ENCODE results near the gene SF3B3.
"Not testable (repeated sequence)": the region's sequence is repeated elsewhere in the genome, so short reads cannot be mapped to it uniquely, and the experiment has no call there.

Gene SF3B3

GRCh38 chr16:70592106-70592571 is 68.5 kb downstream of the SF3B3 start:
- no peak for FAIRE-seq

- FAIRE-seq, result no peak
These were observed 69.9 kb downstream of the SF3B3 start for GRCh38 chr16:70593544-70593943.

GRCh38 chr16:70594569-70594968 is 71.0 kb downstream of the SF3B3 start:
- no peak for FAIRE-seq

- no peak for FAIRE-seq
These were observed 73.7 kb downstream of the SF3B3 start for GRCh38 chr16:70597135-70597835.

- FAIRE-seq, result no peak
These were observed 75.4 kb downstream of the SF3B3 start for GRCh38 chr16:70598937-70599503.

GRCh38 chr16:70600730-70601129 is 77.1 kb downstream of the SF3B3 start:
- FAIRE-seq, result no peak

- no peak for FAIRE-seq
These were observed 78.3 kb downstream of the SF3B3 start for GRCh38 chr16:70601576-70602575.

- FAIRE-seq, result no peak
These were observed 79.2 kb downstream of the SF3B3 start for GRCh38 chr16:70602831-70603230.

- FAIRE-seq, result no peak
These were observed 81.0 kb downstream of the SF3B3 start for GRCh38 chr16:70604407-70605282.

- no peak for FAIRE-seq
These were observed 81.7 kb downstream of the SF3B3 start for GRCh38 chr16:70605283-70605657.

- FAIRE-seq, result no peak
These were observed 84.9 kb downstream of the SF3B3 start for GRCh38 chr16:70608521-70608920.

- FAIRE-seq, result no peak
These were observed 86.9 kb downstream of the SF3B3 start for GRCh38 chr16:70610273-70611223.

- no peak for FAIRE-seq
These were observed 87.6 kb downstream of the SF3B3 start for GRCh38 chr16:70611224-70611598.

GRCh38 chr16:70611785-70612303 is 88.2 kb downstream of the SF3B3 start:
- FAIRE-seq, result no peak

- no peak for FAIRE-seq
These were observed 89.3 kb downstream of the SF3B3 start for GRCh38 chr16:70612931-70613330.

GRCh38 chr16:70614208-70614951 is 90.8 kb downstream of the SF3B3 start:
- FAIRE-seq, result no peak

GRCh38 chr16:70615945-70616344 is 92.3 kb downstream of the SF3B3 start:
- FAIRE-seq, result no peak

- FAIRE-seq, result not testable (repeated sequence)
These were observed 98.2 kb downstream of the SF3B3 start for GRCh38 chr16:70621864-70622263.
